IPS DF 6.9 (cell line): Measurements from ENCODE around the gene C3orf70.
A peak's percentile ranks its signal among the peaks of the same experiment; 100 is the strongest.

Source experiments
- DNase-seq: peaks from one replicate; pipeline ENCODE4 v3.0.0-alpha.2; 2013; ENCODE audit warnings: low read depth, low spot score
- H3K27ac ChIP-seq: one replicate; pipeline ENCODE4 v1.5.1; 2013; ENCODE audit warnings: low read length, control low read depth
- H3K27me3 ChIP-seq: 2 replicates; pipeline ENCODE4 v1.6.1; 2013; ENCODE audit warnings: mild to moderate bottlenecking, low read length; ENCODE audit not compliant: control insufficient read depth, insufficient read depth
- H3K36me3 ChIP-seq: 2 replicates; pipeline ENCODE4 v1.6.1; 2013; ENCODE audit warnings: low read length; ENCODE audit not compliant: control insufficient read depth, insufficient read depth
- H3K4me1 ChIP-seq: 2 replicates; pipeline ENCODE4 v1.6.1; 2013; ENCODE audit warnings: low read length; ENCODE audit not compliant: control insufficient read depth, insufficient read depth
- H3K4me3 ChIP-seq: 2 replicates; pipeline ENCODE4 v1.5.1; 2013; ENCODE audit warnings: mild to moderate bottlenecking, low read length
- H3K9me3 ChIP-seq: 2 replicates; pipeline ENCODE4 v1.6.1; 2013; ENCODE audit warnings: low read length, inconsistent platforms; ENCODE audit not compliant: control insufficient read depth, insufficient read depth
- WGBS: extraction: QIAGEN DNeasy Blood & Tissue Kit; methylation state at CpG from one replicate; pipeline ENCODE4 v1.1.7; 2013; ENCODE audit warnings: mixed read lengths, missing lambda C conversion rate; ENCODE audit not compliant: insufficient read length, insufficient coverage; 5-methylcytosine and 5-hydroxymethylcytosine counted together

The C3orf70 gene

GRCh38 chr3:185070491-185071286 lies 82.2 kb downstream of the C3orf70 start:
- Histone ChIP-seq H3K9me3 (no peaks in the 10 kb centered on the region), H3K27ac (no peak overlapping the region), H3K27me3 (no peaks in the 10 kb centered on the region), H3K4me1 (peaks cover 4% of the 10 kb centered on the region; the same call in 1 of the 2 replicates), H3K4me3 (no peak overlapping the region), H3K36me3 (no peaks in the 10 kb centered on the region)
- no CpG with 5 or more reads among the region's 22 CpGs for whole genome bisulfite sequencing
- DNase-seq, result peak; percentile 31

- DNase-seq, result peak; percentile 55
- Histone ChIP-seq H3K27ac (no peak overlapping the region), H3K27me3 (no peaks in the 10 kb centered on the region), H3K9me3 (no peaks in the 10 kb centered on the region), H3K4me3 (no peak overlapping the region), H3K36me3 (no peaks in the 10 kb centered on the region), H3K4me1 (peaks cover 4% of the 10 kb centered on the region; the same call in 1 of the 2 replicates)
- WGBS, result no CpG with 5 or more reads among the region's 28 CpGs
Observed at GRCh38 chr3:185069037-185070030, 83.5 kb downstream of the C3orf70 start.

GRCh38 chr3:185067173-185067572 lies 85.7 kb downstream of the C3orf70 start:
- WGBS, result no CpG with 5 or more reads among the region's 11 CpGs

GRCh38 chr3:185066251-185066650 lies 86.6 kb downstream of the C3orf70 start:
- no CpG with 5 or more reads among the region's 4 CpGs for WGBS
- Histone ChIP-seq H3K4me3 (no peak overlapping the region), H3K27me3 (no peaks in the 10 kb centered on the region), H3K4me1 (peaks cover 4% of the 10 kb centered on the region; the same call in 1 of the 2 replicates), H3K27ac (no peak overlapping the region), H3K9me3 (no peaks in the 10 kb centered on the region), H3K36me3 (no peaks in the 10 kb centered on the region)
- no peak for DNase-seq

More at GRCh38 chr3:185067173-185067572, 85.7 kb downstream of the C3orf70 start:
- no peak overlapping the region for H3K4me3 ChIP-seq
- no peaks in the 10 kb centered on the region for H3K27me3 ChIP-seq
- no peak for DNase-seq
- H3K36me3 ChIP-seq, result no peaks in the 10 kb centered on the region
- peaks cover 4% of the 10 kb centered on the region; the same call in 1 of the 2 replicates for H3K4me1 ChIP-seq
- H3K9me3 ChIP-seq, result no peaks in the 10 kb centered on the region
- H3K27ac ChIP-seq, result no peak overlapping the region

GRCh38 chr3:185065059-185065458 lies 87.8 kb downstream of the C3orf70 start:
- WGBS, result no CpG with 5 or more reads among the region's 3 CpGs
- no peak overlapping the region for H3K27ac ChIP-seq

GRCh38 chr3:185063431-185063830 lies 89.4 kb downstream of the C3orf70 start:
- no peak for DNase-seq
- no peaks in the 10 kb centered on the region for H3K4me1 ChIP-seq
- no peaks in the 10 kb centered on the region for H3K9me3 ChIP-seq
- H3K4me3 ChIP-seq, result no peak overlapping the region
- no peaks in the 10 kb centered on the region for H3K27me3 ChIP-seq
- no peak overlapping the region for H3K27ac ChIP-seq
- WGBS, result no CpG with 5 or more reads among the region's 3 CpGs
- H3K36me3 ChIP-seq, result no peaks in the 10 kb centered on the region

More at GRCh38 chr3:185065059-185065458, 87.8 kb downstream of the C3orf70 start:
- H3K9me3 ChIP-seq, result no peaks in the 10 kb centered on the region
- H3K36me3 ChIP-seq, result no peaks in the 10 kb centered on the region
- no peaks in the 10 kb centered on the region for H3K27me3 ChIP-seq
- H3K4me1 ChIP-seq, result no peaks in the 10 kb centered on the region; the same call in 1 of the 2 replicates
- H3K4me3 ChIP-seq, result no peak overlapping the region
- no peak for DNase-seq

- DNase-seq, result no peak
- Histone ChIP-seq H3K4me3 (no peak overlapping the region), H3K4me1 (no peaks in the 10 kb centered on the region), H3K27me3 (no peaks in the 10 kb centered on the region), H3K36me3 (no peaks in the 10 kb centered on the region), H3K27ac (no peak overlapping the region), H3K9me3 (no peaks in the 10 kb centered on the region)
Observed at GRCh38 chr3:185062191-185062590, 90.7 kb downstream of the C3orf70 start.

GRCh38 chr3:185060655-185061054 lies 92.2 kb downstream of the C3orf70 start:
- no peak overlapping the region for H3K27ac ChIP-seq
- no CpG with 5 or more reads among the region's 2 CpGs for WGBS
- no peak overlapping the region for H3K4me3 ChIP-seq
- no peaks in the 10 kb centered on the region for H3K4me1 ChIP-seq
- H3K9me3 ChIP-seq, result no peaks in the 10 kb centered on the region
- H3K27me3 ChIP-seq, result no peaks in the 10 kb centered on the region
- no peaks in the 10 kb centered on the region for H3K36me3 ChIP-seq
- DNase-seq, result no peak

- no CpG with 5 or more reads among the region's 2 CpGs for WGBS
- no peaks in the 10 kb centered on the region for H3K4me1 ChIP-seq
- H3K27me3 ChIP-seq, result no peaks in the 10 kb centered on the region
- no peak overlapping the region for H3K4me3 ChIP-seq
- DNase-seq, result no peak
- H3K36me3 ChIP-seq, result no peaks in the 10 kb centered on the region
- H3K9me3 ChIP-seq, result no peaks in the 10 kb centered on the region
- H3K27ac ChIP-seq, result no peak overlapping the region
Observed at GRCh38 chr3:185059766-185060165, 93.1 kb downstream of the C3orf70 start.

GRCh38 chr3:185058796-185059195 lies 94.1 kb downstream of the C3orf70 start:
- no peaks in the 10 kb centered on the region for H3K4me1 ChIP-seq
- no peak overlapping the region for H3K27ac ChIP-seq
- H3K36me3 ChIP-seq, result no peaks in the 10 kb centered on the region
- DNase-seq, result no peak
- no CpG with 5 or more reads among the region's 2 CpGs for WGBS
- H3K27me3 ChIP-seq, result no peaks in the 10 kb centered on the region
- H3K4me3 ChIP-seq, result no peak overlapping the region
- H3K9me3 ChIP-seq, result no peaks in the 10 kb centered on the region
